Activated naive CD8-positive, alpha-beta T cell treated with anti-CD3 and anti-CD28 coated beads, Interleukin-2, amount 50 U/mL, for 16 hours (primary cell): Measurements from ENCODE around the gene MACROD1.
A peak's percentile ranks its signal among the peaks of the same experiment; 100 is the strongest.

Experiments used
- DNase-seq: peaks from one replicate; pipeline ENCODE4 v3.0.0-alpha.2; 2020; ENCODE audit warnings: low read depth, low spot score

MACROD1 gene

GRCh38 chr11:64165842-64166635, at the start of gene MACROD1:
Gene MACROD1 (minus strand): TSS chr11:64166113. CDS start chr11:64165994, 119 bp downstream.
- DNase-seq = peak; percentile 66

GRCh38 chr11:64211181-64211872, 45.4 kb upstream of the MACROD1 start:
- DNase-seq = no peak

- DNase-seq = no peak
Measured at GRCh38 chr11:64210301-64211020, 44.5 kb upstream of the MACROD1 start.

DNA sequence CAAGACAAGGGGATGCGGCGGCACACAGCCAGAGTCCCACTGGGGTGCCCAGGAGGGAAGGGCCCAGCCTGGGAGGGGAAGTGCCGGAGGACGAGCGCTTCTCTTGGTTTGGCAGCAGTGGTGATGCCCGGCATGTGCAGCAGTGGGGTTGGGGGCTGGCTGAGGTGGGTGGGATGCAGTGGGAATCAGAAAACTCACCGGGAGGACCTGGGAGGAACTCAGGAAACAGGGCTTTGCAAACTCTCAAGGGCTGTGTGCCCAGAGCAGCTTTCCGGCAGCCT, 43.6 kb upstream of the MACROD1 start:
- DNase-seq = no peak

DNA sequence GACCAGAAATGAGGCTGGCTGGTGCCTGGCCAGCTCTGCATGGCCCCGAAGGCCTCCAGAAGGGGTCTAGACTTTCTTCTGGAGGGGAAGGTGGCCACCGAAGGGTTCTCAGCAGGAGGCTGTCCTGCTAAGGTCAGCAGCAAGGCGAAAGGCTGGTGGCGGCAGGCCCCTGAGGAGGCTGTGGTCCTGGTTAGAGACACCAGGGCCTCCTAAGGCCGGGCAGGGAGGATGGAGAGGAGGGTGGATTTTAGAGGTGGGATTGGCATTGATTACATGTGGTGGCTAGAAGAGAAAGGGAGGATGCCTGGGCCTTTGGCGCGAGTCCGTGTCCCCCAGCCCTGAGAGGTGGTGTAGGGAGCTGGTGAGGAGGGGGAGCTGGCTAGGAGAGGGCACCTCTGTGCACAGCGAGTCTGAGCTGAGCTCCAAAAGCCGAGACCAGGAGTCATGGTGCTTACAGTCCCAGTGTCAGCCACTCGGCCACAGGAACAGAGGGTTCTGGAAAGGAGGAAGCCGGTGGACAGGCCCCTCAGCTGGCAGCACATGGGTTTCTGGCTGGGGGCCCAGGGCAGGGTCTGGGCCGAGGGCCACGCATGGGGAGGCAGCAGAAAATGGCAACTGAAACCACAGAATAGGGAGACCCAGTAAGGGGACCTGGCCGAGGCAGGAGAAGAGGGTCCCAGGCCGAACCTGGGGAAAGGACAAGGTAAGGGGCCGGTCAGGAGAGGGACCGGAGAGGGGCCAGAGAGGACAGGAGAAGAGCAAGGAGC, 43.1 kb upstream of the MACROD1 start:
- no peak for DNase-seq

DNA sequence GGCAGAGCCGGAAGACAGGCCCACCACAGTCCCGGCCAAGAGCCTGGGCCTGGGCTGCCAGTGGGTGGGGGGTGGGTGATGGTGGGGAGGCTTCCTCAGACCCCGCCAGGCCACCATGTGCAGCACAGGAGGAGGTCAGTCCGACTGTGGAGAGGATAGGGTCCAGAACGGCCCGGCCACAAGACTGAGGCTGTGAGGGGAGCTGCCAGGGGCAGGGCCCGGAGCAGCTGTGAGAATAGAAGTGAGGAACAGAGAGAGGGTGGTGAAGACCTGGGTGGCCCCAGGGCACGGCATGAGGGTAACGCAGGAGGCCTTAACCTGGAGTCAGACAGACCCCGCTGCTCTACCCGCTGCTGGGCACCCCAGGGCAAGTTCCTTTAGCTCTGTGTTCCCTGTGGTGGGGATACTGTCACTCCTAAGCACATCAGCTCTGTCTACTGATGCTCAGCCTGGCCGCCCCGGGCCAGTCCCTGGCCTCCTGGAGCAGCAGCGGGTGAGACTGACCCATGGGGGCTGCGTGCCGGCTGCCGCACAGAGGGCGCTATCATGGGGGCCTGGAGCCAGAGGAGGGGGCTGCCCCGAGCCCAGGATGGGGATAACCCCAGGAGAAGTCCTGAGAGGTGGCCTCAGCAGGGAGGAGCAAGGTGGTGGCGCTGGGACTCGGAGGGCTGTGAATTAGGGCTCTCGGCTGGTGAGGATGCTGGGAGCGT, 42.3 kb upstream of the MACROD1 start:
- DNase-seq = no peak

GRCh38 chr11:64207256-64208085, 41.6 kb upstream of the MACROD1 start:
- DNase-seq = peak; percentile 66

- peak; percentile 48 for DNase-seq
Measured at GRCh38 chr11:64206457-64207255, 40.7 kb upstream of the MACROD1 start, which contains the start of gene FERMT3. Gene FERMT3 (plus strand): TSS chr11:64206721. CDS start chr11:64207365, 644 bp downstream.

DNA sequence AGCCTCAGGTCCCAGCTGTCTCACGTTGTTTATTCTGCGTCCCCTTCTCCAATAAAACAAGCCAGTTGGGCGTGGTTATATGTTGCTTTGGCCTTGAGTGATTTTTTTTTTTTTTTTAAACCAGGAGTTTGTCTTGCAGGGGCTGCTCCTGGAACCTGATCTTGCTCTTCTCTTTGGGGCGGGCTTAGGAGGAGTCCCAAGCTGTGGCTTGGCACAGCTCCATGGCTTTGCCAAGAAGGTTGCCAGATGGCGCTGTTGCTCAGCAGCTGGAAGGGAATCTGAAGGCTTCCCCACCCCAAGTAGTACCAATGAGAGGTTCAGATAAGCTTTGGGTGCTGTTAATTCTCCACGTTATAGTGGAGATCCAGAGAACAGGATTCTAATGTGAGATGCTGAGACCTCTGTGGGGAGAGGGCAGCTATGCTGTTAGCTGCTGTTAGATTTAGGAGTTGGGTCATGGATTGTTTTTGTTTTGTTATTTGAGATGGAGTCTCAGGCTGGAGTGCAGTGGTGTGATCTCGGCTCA, 38.6 kb upstream of the MACROD1 start:
- DNase-seq = no peak

DNA sequence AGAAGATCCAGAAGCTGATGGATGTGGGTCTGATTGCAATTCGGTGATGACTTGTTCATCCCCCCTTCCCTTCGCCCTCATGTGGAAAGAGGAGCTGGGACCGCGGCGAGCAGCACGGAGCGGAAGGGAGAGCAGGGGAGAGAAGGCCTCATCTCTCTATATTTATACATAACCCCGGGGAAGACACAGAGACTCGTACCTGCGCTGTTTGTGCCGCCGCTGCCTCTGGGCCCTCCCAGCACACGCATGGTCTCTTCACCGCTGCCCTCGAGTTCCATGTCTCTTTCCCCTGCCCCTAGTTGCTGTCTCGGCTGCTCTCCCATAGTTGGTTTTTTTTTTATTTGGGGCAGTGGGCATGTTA, 38.1 kb upstream of the MACROD1 start:
- no peak for DNase-seq

DNA sequence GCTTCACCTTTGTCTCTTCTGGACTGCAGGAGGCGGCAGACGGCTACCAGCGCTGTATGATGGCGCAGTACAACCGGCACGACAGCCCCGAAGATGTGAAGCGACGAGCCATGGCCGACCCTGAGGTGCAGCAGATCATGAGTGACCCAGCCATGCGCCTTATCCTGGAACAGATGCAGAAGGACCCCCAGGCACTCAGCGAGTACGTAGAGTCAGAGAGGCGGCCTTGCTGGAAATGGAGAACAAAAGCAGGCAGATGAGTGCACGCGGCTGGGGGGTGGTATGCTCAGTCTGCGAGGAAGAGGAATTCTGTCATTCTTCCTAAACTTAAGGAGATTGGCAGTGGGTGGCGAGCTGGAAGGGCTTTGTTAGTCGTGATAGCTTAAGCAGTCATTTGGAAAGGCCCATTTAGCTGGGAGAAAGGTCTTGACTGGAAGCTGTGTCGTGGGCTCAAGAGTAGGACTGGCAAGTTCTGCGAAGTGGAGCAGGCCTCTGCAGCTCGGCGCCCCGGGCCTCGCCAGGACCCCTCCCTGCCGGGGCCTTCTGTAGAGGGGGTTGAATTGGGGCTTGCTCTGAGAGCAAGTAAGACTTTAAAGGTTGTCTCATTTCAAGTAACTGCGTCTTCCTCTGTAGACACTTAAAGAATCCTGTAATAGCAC, 37.6 kb upstream of the MACROD1 start:
- DNase-seq = no peak

DNA sequence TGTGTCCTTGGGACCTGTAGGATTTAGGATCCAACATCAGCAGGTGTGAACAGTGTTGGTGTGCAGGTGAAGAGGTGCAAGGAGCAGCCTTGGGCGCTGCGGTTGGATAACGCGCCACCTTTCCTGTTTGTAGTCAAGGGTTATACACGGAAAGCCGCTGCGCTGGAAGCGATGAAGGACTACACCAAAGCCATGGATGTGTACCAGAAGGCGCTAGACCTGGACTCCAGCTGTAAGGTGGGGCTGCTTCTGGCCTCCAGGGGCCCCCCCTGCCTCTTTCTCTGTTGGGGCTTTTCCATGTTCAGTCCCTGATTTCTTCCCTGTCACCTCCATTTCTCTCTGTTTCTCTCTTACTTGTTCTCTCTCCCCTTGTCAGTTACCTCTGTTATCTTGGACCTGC, 37.1 kb upstream of the MACROD1 start:
- no peak for DNase-seq

GRCh38 chr11:64201543-64201942, 35.6 kb upstream of the MACROD1 start:
- no peak for DNase-seq

DNA sequence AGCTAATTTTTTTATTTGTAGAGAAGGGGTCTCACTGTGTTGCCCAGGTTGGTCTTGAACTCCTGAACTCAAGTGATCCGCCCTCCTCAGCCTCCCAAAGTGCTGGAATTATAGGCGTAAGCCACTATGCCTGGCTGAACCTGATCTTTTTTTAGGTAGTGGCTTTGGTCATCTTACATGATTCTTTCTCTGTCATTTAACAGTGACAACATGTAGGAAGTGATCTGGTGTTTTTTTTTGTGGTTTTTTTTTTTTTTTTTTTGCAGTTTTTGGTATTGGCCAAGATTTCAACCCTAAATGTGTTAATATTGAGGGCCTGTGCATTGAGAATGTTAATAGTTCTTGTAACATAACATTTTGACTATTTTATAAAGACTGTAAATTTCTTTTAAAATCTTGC, 32.6 kb upstream of the MACROD1 start:
- DNase-seq = no peak

DNA sequence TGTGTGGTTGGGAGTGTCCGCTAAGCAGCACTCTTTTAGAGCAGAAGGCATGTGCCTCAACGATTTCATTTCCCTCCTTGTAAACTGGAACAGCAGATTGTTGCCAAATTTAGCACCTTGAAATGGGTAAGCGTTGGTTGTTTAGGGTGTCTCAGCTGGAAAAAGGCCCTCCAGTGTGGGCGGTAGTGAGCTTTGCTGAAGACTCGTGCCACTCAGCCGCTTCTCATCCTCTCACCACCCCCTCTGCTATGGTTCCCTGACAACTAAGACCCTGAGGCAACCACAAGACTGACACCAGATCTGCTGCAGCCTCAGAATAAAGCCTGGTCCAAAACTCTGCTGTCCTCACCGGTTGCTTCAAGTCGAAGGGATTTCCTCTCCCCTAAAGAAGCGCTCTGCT, 30.7 kb upstream of the MACROD1 start:
- no peak for DNase-seq

GRCh38 chr11:64192434-64192833, 26.5 kb upstream of the MACROD1 start:
- DNase-seq = no peak

GRCh38 chr11:64186492-64187165, 20.7 kb upstream of the MACROD1 start:
- DNase-seq = no peak
